GM12874 (cell line): ENCODE data around the gene PPT2.

Experiments used
- CTCF ChIP-seq: IDR thresholded peaks from 2 replicates; pipeline ENCODE4 v1.5.1; 2011; ENCODE audit warnings: low read depth, mild to moderate bottlenecking, control low read depth, low read length, moderate library complexity; ENCODE audit not compliant: insufficient read depth

Gene PPT2

GRCh38 chr6:32158052-32158451 is 4.1 kb downstream of the PPT2 start:
- no peak for TF ChIP-seq CTCF

GRCh38 chr6:32163559-32164258 is 9.8 kb downstream of the PPT2 start:
- no peak for TF ChIP-seq CTCF

GRCh38 chr6:32164295-32164694 is 10.4 kb downstream of the PPT2 start, which contains the start of gene EGFL8:
TSS of gene EGFL8 (plus strand) at chr6:32164595. CDS start at chr6:32166166, 1,571 bp downstream.
- TF ChIP-seq CTCF = no peak

- TF ChIP-seq CTCF = no peak
Observed at GRCh38 chr6:32166411-32167061, 12.6 kb downstream of the PPT2 start.

- no peak for TF ChIP-seq CTCF
Observed at GRCh38 chr6:32167154-32167760, 13.3 kb downstream of the PPT2 start.

GRCh38 chr6:32167761-32168262 is 13.9 kb downstream of the PPT2 start:
- TF ChIP-seq CTCF = no peak

GRCh38 chr6:32168350-32168749 is 14.4 kb downstream of the PPT2 start:
- no peak for TF ChIP-seq CTCF
